CD4-positive, alpha-beta T cell (primary cell): ENCODE measurements around the gene VEGFA. TPM values are rescaled to one million over a fixed set of nuclear protein-coding genes. Genes with fewer than 3 reads are reported as not detected.

Experiments used
- ATAC-seq: fragments of 200-7000 bp; cut with Tn5 transposase; one replicate; pipeline ENCODE4 v1.10.0; 2022; ENCODE audit warnings: mild to moderate bottlenecking; ENCODE audit not compliant: poor library complexity
- CTCF ChIA-PET: fragments of 350-600 bp; sonication (Branson Sonifier 250); formaldehyde crosslinking; loops from one replicate; lab custom pipeline; 2021; ENCODE audit warnings: antibody characterized with exemption, inconsistent platforms; lab: Charles Lee
- POLR2A ChIA-PET: fragments of 350-600 bp; sonication (Branson Sonifier 250); formaldehyde crosslinking; loops from one replicate; lab custom pipeline; 2021; ENCODE audit warnings: antibody characterized with exemption, inconsistent platforms; lab: Charles Lee
- DNase-seq, 14 experiments: peaks; one replicate each; pipeline ENCODE4 v3.0.0-alpha.2; 2013 to 2020; ENCODE audit warnings: mixed read lengths in 2 of 14
- H3K27ac ChIP-seq, 2 donors: one replicate each; pipeline versions ENCODE4 v1.5.1 to v1.7.0; 2013; ENCODE audit warnings: low read length in 2 of 2, low read depth in 1 of 2, mild to moderate bottlenecking in 1 of 2
- H3K27me3 ChIP-seq, 2 experiments: 1 replicate in 1 of 2; 2 replicates in 1 of 2; pipeline versions ENCODE4 v1.6.1 to v1.7.0; 2013; ENCODE audit warnings: low read length in 2 of 2, control low read depth in 1 of 2, mild to moderate bottlenecking in 1 of 2, moderate library complexity in 1 of 2; ENCODE audit not compliant: insufficient read depth in 2 of 2, control insufficient read depth in 1 of 2
- H3K36me3 ChIP-seq: one replicate; pipeline ENCODE4 v1.6.1; 2013; ENCODE audit warnings: low read length, control low read depth; ENCODE audit not compliant: insufficient read depth
- H3K4me1 ChIP-seq: one replicate; pipeline ENCODE4 v1.6.1; 2013; ENCODE audit warnings: low read length, control low read depth; ENCODE audit not compliant: insufficient read depth
- H3K4me3 ChIP-seq: one replicate; pipeline ENCODE4 v1.5.1; 2013; ENCODE audit warnings: mild to moderate bottlenecking, low read length, moderate library complexity
- H3K9me3 ChIP-seq, 2 experiments: 1 replicate in 1 of 2; 2 replicates in 1 of 2; pipeline versions ENCODE4 v1.6.1 to v1.7.0; 2013; ENCODE audit warnings: low read length in 2 of 2, mild to moderate bottlenecking in 2 of 2, control low read depth in 1 of 2, moderate library complexity in 1 of 2; ENCODE audit not compliant: control insufficient read depth in 1 of 2, insufficient read depth in 1 of 2
- H3K27ac Mint-ChIP-seq: one replicate; pipeline ENCODE4 v1.8.0; 2020; ENCODE audit warnings: mixed read lengths
- H3K27me3 Mint-ChIP-seq: one replicate; pipeline ENCODE4 v1.8.0; 2021; ENCODE audit warnings: mixed read lengths
- H3K36me3 Mint-ChIP-seq: one replicate; pipeline ENCODE4 v1.8.0; 2021; ENCODE audit warnings: low read depth, mixed read lengths
- H3K4me1 Mint-ChIP-seq: one replicate; pipeline ENCODE4 v1.8.0; 2021; ENCODE audit warnings: low read depth, mixed read lengths
- H3K4me3 Mint-ChIP-seq: one replicate; pipeline ENCODE4 v1.8.0; 2020; ENCODE audit warnings: mild to moderate bottlenecking, mixed read lengths
- H3K9me3 Mint-ChIP-seq: one replicate; pipeline ENCODE4 v1.8.0; 2020; ENCODE audit warnings: mixed read lengths
- intact Hi-C, 2 experiments: fragments of 100-400 bp; cut with DNase I in 1 of 2; cut with micrococcal nuclease in 1 of 2; formaldehyde crosslinking; loops; one replicate each; pipeline versions ENCODE4 v1.15.1 to v1.9.0; 2023 to 2025; cut with DNase I, micrococcal nuclease
- total RNA-seq, 174 experiments: library from RNA in 2 of 174; stranded (reverse) in 2 of 174; gene quantifications; one replicate each; pipeline ENCODE4 v1.2.3 and lab custom pipeline; 2021 to 2026
- TF ChIP-seq, protein P1 (sequence below): fragments of 200-600 bp; IDR thresholded peaks from one replicate; pipeline ENCODE4 v1.8.0; 2022; ENCODE audit warnings: antibody characterized with exemption, mild to moderate bottlenecking

VEGFA gene
- total RNA-seq, 2 experiments from 2014 or later = 3.5 to 3.7 TPM

DNA sequence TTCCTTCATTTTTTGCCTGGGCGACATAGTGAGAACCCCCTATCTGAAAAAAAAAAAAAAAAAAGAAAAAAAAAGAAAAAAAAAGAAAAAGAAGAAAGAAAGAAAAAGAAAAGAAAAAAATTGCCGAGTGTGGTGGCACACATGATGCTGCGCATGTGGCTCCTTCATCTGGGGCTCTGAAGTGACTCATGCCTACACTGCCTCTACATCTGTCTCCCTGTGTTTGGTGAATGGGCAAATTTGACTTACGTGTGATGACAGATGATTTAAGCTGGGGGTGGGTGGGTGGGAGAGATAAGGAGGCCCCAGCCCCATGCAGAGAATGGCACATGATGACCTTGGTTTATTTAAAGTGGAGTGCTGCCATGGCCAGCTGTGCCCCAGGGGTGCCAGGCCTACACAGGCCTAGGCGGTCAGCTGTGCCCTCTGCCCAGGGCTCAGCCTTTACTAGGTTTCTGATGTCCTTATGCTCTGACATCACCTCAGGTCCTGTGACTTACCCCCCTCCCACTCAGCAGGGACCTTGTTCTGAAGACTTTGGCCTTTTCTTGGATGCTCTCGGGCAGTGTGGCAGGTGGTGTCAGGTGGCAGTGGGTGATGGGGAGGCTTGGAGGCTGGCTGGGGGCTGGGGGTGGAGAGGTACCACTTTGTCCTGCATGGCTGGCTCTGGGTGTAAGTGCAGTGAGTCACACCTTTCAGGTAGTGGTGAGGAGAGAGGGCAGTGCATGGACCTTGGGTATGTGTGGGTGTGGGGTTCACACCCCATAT is 41.1 kb downstream of the VEGFA start:
- no peak for DNase-seq

DNA sequence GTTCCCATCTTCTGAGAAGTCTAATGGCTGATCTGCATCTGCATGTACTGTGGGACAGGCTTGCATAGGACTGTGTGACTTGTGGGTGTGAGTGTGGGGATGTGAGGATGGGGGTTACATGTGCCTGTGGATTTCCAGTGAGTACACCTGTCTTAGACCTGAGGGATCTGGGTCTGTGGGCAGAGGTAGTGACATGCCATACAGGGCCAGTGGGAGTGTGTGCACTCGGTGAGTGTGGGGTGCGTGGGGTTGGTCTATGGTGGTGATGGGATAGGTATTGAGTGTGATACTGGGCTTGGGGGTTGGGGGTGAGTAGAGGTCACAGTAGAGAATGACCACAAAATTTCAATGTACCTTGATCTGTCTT is 41.7 kb downstream of the VEGFA start:
- Histone ChIP-seq H3K27me3 (no peaks in the 10 kb centered on the region), H3K4me3 (no peak overlapping the region), H3K36me3 (no peaks in the 10 kb centered on the region), H3K9me3 (no peaks in the 10 kb centered on the region), H3K27ac (no peak overlapping the region), H3K4me1 (peaks cover 4% of the 10 kb centered on the region)
- no peak overlapping the region for H3K4me3 Mint-ChIP-seq
- ChIA-PET POLR2A (no interaction called here), CTCF (no interaction called here)
- H3K9me3 Mint-ChIP-seq = no peaks in the 10 kb centered on the region
- H3K4me1 Mint-ChIP-seq = no peaks in the 10 kb centered on the region
- H3K27me3 Mint-ChIP-seq = peaks cover 3% of the 10 kb centered on the region
- ATAC-seq (no peak), DNase-seq (no peak)
- intact Hi-C loops = no loop called here
- H3K36me3 Mint-ChIP-seq = no peaks in the 10 kb centered on the region
- TF ChIP-seq, protein P1, sequence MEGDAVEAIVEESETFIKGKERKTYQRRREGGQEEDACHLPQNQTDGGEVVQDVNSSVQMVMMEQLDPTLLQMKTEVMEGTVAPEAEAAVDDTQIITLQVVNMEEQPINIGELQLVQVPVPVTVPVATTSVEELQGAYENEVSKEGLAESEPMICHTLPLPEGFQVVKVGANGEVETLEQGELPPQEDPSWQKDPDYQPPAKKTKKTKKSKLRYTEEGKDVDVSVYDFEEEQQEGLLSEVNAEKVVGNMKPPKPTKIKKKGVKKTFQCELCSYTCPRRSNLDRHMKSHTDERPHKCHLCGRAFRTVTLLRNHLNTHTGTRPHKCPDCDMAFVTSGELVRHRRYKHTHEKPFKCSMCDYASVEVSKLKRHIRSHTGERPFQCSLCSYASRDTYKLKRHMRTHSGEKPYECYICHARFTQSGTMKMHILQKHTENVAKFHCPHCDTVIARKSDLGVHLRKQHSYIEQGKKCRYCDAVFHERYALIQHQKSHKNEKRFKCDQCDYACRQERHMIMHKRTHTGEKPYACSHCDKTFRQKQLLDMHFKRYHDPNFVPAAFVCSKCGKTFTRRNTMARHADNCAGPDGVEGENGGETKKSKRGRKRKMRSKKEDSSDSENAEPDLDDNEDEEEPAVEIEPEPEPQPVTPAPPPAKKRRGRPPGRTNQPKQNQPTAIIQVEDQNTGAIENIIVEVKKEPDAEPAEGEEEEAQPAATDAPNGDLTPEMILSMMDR = no peak
- H3K27ac Mint-ChIP-seq = no peak overlapping the region

More for the DNA sequence above, 41.1 kb downstream of the VEGFA start:
- H3K36me3 ChIP-seq = no peaks in the 10 kb centered on the region
- no peak overlapping the region for H3K27ac Mint-ChIP-seq
- POLR2A ChIA-PET = no interaction called here
- H3K9me3 Mint-ChIP-seq = no peaks in the 10 kb centered on the region
- peaks cover 4% of the 10 kb centered on the region for H3K4me1 ChIP-seq
- H3K27me3 ChIP-seq = no peaks in the 10 kb centered on the region
- no peaks in the 10 kb centered on the region for H3K36me3 Mint-ChIP-seq
- no peak overlapping the region for H3K4me3 ChIP-seq
- CTCF ChIA-PET = no interaction called here
- TF ChIP-seq, protein P1 = no peak
- H3K4me3 Mint-ChIP-seq = no peak overlapping the region
- H3K4me1 Mint-ChIP-seq = no peaks in the 10 kb centered on the region
- peaks cover 3% of the 10 kb centered on the region for H3K27me3 Mint-ChIP-seq
- intact Hi-C loops = no loop called here
- ATAC-seq = no peak
- H3K9me3 ChIP-seq = no peaks in the 10 kb centered on the region
- H3K27ac ChIP-seq = no peak overlapping the region

DNA sequence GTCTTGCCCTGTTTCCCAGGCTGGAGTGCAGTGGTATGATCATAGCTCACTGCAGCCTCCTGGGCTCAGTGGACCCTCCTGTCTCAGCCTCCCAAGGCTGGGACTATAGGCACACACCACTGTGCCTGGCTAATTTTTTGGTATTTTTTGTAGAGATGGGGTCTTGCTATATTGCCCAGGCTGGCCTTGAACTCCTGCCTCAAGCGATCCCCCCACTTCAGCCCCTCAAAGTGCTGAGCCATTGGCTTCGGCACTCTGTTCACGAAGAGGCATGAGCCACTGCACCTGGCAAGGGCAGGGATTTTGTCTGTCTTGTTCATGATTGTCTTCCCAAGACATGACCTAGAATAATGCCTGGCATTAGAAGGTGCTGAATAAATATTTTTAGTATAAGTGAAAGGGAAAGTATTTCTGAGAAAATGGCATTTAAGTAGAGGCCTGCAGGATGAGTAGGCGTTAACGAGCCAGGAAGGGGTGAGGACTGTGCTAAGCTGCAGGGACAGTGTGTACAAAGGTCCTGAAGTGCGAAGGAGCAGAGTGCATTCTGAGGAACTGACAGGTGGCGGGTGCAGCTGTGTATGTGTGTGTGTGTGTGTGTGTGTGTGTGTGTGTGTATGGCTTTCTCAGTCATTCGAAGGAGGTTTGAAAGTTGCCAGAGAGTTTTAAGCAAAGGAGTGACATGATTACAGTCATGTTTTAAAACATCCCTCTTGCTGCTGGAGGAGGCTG is 43.0 kb downstream of the VEGFA start:
- H3K9me3 Mint-ChIP-seq = no peaks in the 10 kb centered on the region
- CTCF ChIA-PET = no interaction called here
- Histone ChIP-seq H3K36me3 (no peaks in the 10 kb centered on the region), H3K9me3 (no peaks in the 10 kb centered on the region), H3K4me3 (no peak overlapping the region), H3K27me3 (no peaks in the 10 kb centered on the region), H3K27ac (no peak overlapping the region), H3K4me1 (peaks cover 4% of the 10 kb centered on the region)
- H3K27ac Mint-ChIP-seq = no peak overlapping the region
- ATAC-seq = no peak
- no peaks in the 10 kb centered on the region for H3K4me1 Mint-ChIP-seq
- peaks cover 3% of the 10 kb centered on the region for H3K27me3 Mint-ChIP-seq
- POLR2A ChIA-PET = no interaction called here
- intact Hi-C loops = no loop called here
- TF ChIP-seq, protein P1 = no peak
- no peak overlapping the region for H3K4me3 Mint-ChIP-seq
- DNase-seq = peak in 2 of 14 experiments; percentile 13 to 69
- no peaks in the 10 kb centered on the region for H3K36me3 Mint-ChIP-seq
